Measurements from ENCODE around the gene SCIN.

SCIN gene

GRCh38 chr7:12567015-12567414, 3.5 kb upstream of the SCIN start:
- no peak for DNase-seq (ENCODE audit: low read depth in 2 of 2)

GRCh38 chr7:12569673-12570072, 847 bp upstream of the SCIN start:
- no peak for DNase-seq (ENCODE audit: low read depth in 2 of 2)

GRCh38 chr7:12570168-12570533, 369 bp upstream of the SCIN start:
- no peak for DNase-seq (ENCODE audit: low read depth in 2 of 2)

GRCh38 chr7:12571691-12572090, 1.2 kb downstream of the SCIN start:
- DNase-seq (ENCODE audit: low read depth in 2 of 2): no peak

GRCh38 chr7:12572941-12573575, 2.5 kb downstream of the SCIN start:
- no peak for DNase-seq (ENCODE audit: low read depth in 2 of 2)

- no peak for DNase-seq (ENCODE audit: low read depth in 2 of 2)
These were observed 3.4 kb downstream of the SCIN start for GRCh38 chr7:12573885-12574284.

- DNase-seq (ENCODE audit: low read depth in 2 of 2): no peak
These were observed 8.6 kb downstream of the SCIN start for GRCh38 chr7:12578930-12579640.

GRCh38 chr7:12581897-12582296, 11.4 kb downstream of the SCIN start:
- no peak for DNase-seq (ENCODE audit: low read depth in 2 of 2)

- no peak for DNase-seq (ENCODE audit: low read depth in 2 of 2)
These were observed 11.8 kb downstream of the SCIN start for GRCh38 chr7:12582362-12582761.

DNA sequence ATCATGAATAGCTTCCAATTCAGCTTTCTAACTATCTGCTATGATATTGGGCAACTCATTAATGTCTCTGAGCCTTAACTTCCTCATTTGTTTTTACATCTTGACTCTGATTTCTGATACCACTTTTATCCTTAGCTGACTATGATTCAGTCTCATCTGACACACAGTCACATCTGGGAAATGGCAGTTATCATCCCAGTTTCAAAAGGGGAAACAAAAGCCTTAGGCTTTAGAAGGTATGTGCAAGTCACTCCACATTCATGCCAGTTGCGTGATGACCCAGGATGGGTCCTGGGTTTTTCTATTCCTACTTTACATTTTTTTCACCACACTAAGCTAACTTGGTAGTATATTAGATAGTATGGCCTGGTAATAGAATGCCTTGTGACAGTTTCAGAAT, 12.7 kb downstream of the SCIN start:
- no peak for DNase-seq (ENCODE audit: low read depth in 2 of 2)

GRCh38 chr7:12583922-12584321, 13.4 kb downstream of the SCIN start:
- no peak for DNase-seq (ENCODE audit: low read depth in 2 of 2)

DNA sequence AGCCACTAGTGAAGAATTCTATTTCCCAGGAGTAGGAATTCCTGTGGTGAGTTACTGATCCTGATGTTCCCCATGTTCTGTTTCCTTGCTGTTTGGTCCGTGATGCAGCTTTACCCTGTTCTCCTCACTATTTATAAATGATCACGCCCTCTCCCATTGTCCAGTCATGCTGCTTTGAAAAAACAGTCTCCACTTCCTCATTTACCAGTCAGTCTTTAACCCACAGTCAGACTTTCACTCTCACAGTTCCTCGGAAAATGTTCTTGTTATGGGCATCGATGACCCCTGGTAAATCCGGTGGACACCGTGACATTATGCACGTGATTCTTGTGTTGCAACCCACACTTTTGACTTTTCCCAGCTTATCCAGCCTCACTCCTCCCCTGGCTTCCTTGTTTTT, 14.4 kb downstream of the SCIN start:
- no peak for DNase-seq (ENCODE audit: low read depth in 2 of 2)

- DNase-seq (ENCODE audit: low read depth in 2 of 2): no peak
These were observed 15.8 kb downstream of the SCIN start for GRCh38 chr7:12586271-12586670.

DNA sequence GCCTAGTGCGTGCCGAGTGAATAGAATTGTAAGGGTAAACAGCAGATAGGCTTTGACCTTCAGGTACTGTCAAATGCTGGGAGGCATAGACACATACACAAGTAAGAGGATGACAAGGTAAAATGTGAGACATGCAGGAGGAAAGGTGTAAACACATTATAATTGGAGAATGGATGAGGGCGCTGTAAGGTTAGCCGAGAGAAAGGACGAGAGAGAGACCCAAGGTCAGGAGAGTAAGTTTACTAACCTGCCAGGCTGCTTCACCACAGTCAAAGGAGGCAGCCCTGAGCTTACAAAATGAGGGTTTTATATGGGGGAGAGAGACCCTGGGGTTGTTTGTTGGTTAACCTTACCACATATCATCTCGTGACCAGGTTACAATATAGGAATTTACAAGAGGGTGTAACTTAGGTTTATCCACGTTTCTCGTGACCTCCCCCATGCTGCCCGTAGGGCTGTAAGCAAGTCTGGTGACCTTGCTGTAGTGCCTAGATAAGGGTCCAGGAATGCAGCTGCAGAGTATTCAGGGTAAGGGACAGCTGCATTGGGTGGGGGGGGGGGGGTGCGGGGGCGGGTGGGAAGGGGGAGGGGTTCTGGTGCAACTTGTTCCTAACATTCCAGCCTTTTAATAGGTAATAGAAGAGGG, 17.9 kb downstream of the SCIN start:
- no peak for DNase-seq (ENCODE audit: low read depth in 2 of 2)

DNA sequence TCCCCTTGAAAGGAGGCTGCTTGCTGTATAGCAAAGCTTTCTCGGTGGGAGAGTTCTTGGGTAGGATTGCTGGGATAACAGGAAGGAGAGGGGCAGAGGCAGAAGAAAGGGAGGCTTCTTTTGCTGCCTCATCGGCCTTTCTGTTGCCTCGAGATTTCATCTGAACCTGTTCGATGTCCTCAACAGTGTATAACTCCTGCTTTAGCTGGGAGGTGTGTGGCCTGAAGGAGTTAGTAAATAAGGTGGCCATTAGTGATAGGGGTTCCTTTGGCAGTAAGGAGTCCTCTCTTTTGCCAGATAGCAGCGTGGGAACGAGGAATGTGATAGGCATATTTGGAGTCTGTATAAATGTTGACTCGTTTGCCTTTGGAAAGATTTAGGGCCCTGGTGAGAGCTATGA, 20.0 kb downstream of the SCIN start:
- DNase-seq (ENCODE audit: low read depth in 2 of 2): no peak

DNA sequence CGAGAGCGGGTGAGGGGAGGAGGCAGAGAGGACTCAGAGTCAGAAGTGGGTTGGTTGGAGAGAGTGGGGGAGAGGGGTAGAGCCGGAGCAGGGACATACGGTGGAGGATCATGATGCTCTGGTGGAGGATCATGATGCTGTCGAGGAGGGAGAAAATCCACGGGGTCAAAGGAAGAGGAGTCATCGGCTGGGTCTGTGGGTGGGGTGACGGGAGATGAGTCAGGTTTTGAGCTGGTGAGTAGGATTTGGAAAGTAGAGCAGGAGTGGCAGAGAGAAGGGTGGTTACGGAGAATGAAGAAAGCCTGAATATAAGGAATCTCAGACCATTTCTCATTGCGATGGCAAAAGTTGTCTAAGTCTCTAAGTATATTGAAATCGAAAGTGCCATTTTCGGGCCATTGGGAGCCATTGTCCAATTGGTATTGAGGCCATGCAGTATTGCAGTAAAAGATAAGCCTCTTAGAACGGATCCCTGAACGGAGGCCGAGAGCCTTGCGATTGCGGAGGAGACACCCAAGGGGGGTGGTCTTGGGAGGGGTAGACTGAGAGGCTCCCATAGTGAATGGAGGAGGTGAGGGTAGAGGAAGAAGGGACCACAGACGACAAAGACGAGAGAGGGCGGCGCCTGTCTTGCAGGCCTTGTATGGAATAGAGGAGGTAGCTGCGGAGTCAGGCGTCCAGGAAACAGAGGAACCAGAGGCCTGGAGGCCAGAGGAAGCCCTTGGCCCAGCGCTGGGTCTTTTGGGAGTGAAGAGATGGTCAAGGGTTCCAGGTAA, 23.8 kb downstream of the SCIN start:
- no peak for DNase-seq (ENCODE audit: low read depth in 2 of 2)

GRCh38 chr7:12595148-12595547, 24.6 kb downstream of the SCIN start:
- no peak for DNase-seq (ENCODE audit: low read depth in 2 of 2)

- DNase-seq (ENCODE audit: low read depth in 2 of 2): no peak
These were observed 25.8 kb downstream of the SCIN start for GRCh38 chr7:12596225-12596790.

- DNase-seq (ENCODE audit: low read depth in 2 of 2): no peak
These were observed 30.9 kb downstream of the SCIN start for GRCh38 chr7:12601302-12601869.

DNA sequence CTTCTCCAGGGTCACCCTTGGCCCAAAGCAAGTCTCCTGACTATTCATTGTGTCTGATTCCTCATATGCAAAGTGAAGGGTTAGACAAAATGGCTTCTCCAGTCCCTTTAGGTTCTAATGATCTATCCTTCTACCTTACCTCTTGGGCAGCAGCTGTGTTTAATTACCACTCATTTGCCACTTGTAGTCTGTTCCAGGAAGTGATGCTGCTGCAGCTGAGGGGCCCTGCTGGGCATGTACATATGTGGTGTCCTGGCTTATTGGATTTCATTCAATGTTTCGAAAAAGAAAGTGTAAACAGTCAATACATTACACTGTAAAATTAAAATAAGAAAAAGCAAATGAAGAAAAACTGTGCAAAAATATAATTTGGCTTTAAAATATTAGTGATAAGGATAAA, 36.6 kb downstream of the SCIN start:
- DNase-seq (ENCODE audit: low read depth in 2 of 2): no peak

- no peak for DNase-seq (ENCODE audit: low read depth in 2 of 2)
These were observed 39.0 kb downstream of the SCIN start for GRCh38 chr7:12609561-12609960.

DNA sequence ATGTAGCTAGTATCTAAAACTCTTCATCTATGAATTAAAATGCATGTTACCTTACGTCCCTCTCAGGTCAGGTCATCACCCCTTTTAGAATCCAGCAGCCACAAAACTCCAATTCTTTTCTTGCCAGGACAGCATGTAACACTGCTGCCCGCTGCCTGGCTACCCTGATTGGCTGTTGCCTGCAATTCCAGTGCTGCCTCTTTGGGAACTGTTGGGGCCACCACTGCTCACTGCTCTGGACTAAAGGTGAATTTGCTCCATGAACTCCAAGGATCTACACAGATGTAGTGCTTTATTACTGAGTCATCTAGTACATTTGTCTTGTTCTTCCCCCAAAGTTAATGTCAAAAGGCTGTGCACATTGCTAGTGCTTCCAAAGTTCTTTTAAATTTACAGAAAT, 40.4 kb downstream of the SCIN start:
- no peak for DNase-seq (ENCODE audit: low read depth in 2 of 2)

Measured in stimulated activated CD4-positive, alpha-beta T cell treated with anti-CD3 and anti-CD28 coated beads, Interleukin-15, amount 100 ng/mL, for 48 hours (primary cell).